Esophagus (tissue), 2 donors: ENCODE data around the gene SMAD7. TPM values are rescaled to one million over a fixed set of nuclear protein-coding genes. Genes with fewer than 3 reads are reported as not detected.

Source experiments
- H3K27ac ChIP-seq, 2 donors: one replicate each; pipeline ENCODE4 v1.5.1; 2013; ENCODE audit warnings: low read depth in 2 of 2, mild to moderate bottlenecking in 2 of 2, inconsistent platforms in 1 of 2, low read length in 1 of 2, moderate library complexity in 1 of 2
- H3K27me3 ChIP-seq, 2 donors: one replicate each; pipeline ENCODE4 v1.6.1; 2013; ENCODE audit warnings: low read length in 2 of 2, control low read depth in 1 of 2, mild to moderate bottlenecking in 1 of 2; ENCODE audit not compliant: insufficient read depth in 2 of 2, control insufficient read depth in 1 of 2
- H3K36me3 ChIP-seq, 2 donors: one replicate each; pipeline ENCODE4 v1.6.1; 2013; ENCODE audit warnings: low read length in 1 of 2; ENCODE audit not compliant: control insufficient read depth in 2 of 2, insufficient read depth in 2 of 2
- H3K4me1 ChIP-seq, 2 donors: one replicate each; pipeline ENCODE4 v1.6.1; 2013; ENCODE audit warnings: low read length in 1 of 2; ENCODE audit not compliant: control insufficient read depth in 2 of 2, insufficient read depth in 2 of 2
- H3K4me3 ChIP-seq, 2 donors: one replicate each; pipeline ENCODE4 v1.5.1; 2013; ENCODE audit warnings: low read length in 2 of 2, mild to moderate bottlenecking in 2 of 2, low read depth in 1 of 2, moderate library complexity in 1 of 2
- H3K9me3 ChIP-seq, 2 donors: one replicate each; pipeline ENCODE4 v1.6.1; 2013; ENCODE audit warnings: mild to moderate bottlenecking in 2 of 2, low read depth in 1 of 2, low read length in 1 of 2, moderate library complexity in 1 of 2; ENCODE audit not compliant: control insufficient read depth in 2 of 2, insufficient read depth in 1 of 2
- WGBS, 2 donors: extraction: QIAGEN DNeasy Blood & Tissue Kit; methylation state at CpG; one replicate each; pipeline ENCODE4 v1.1.7; 2013; 5-methylcytosine and 5-hydroxymethylcytosine counted together
- polyA plus RNA-seq, 2 donors: library from polyadenylated mRNA; stranded (reverse); fragments of 200-250 nt; gene quantifications; one replicate each; pipeline ENCODE4 v1.2.3, GENCODE V29; 2013
- donor health status: healthy with polysubstance abuse.
- donor health status: Bipolar disorder and iron deficiency.

Gene SMAD7
- polyA plus RNA-seq, 2 donors: 3.5 to 4.4 TPM

GRCh38 chr18:48913201-48913600 lies 37.6 kb downstream of the SMAD7 start:
- WGBS, 2 donors: 82 to 85% methylated on average over 5 of the region's 5 CpGs
- H3K4me3 ChIP-seq: no peak overlapping the region
- no peaks in the 10 kb centered on the region for H3K4me1 ChIP-seq
- no peaks in the 10 kb centered on the region for H3K9me3 ChIP-seq
- H3K27ac ChIP-seq: no peak overlapping the region
- H3K27me3 ChIP-seq: no peaks in the 10 kb centered on the region
- no peaks in the 10 kb centered on the region for H3K36me3 ChIP-seq

GRCh38 chr18:48910972-48911545 lies 39.7 kb downstream of the SMAD7 start:
- Histone ChIP-seq H3K9me3 (no peaks in the 10 kb centered on the region), H3K36me3 (no peaks in the 10 kb centered on the region), H3K4me3 (no peak overlapping the region), H3K4me1 (no peaks in the 10 kb centered on the region), H3K27ac (no peak overlapping the region), H3K27me3 (no peaks in the 10 kb centered on the region)
- 90% methylated on average over 17 of the region's 17 CpGs for WGBS, 2 donors

GRCh38 chr18:48909721-48910120 lies 41.0 kb downstream of the SMAD7 start:
- no peaks in the 10 kb centered on the region for H3K27me3 ChIP-seq
- H3K36me3 ChIP-seq: no peaks in the 10 kb centered on the region
- no peaks in the 10 kb centered on the region for H3K4me1 ChIP-seq
- WGBS, 2 donors: 63 to 67% methylated on average over 6 of the region's 6 CpGs
- peaks cover 0 to 6% of the 10 kb centered on the region in 2 donors for H3K9me3 ChIP-seq
- H3K4me3 ChIP-seq: no peak overlapping the region
- H3K27ac ChIP-seq: no peak overlapping the region

GRCh38 chr18:48908916-48909315 lies 41.8 kb downstream of the SMAD7 start:
- Histone ChIP-seq H3K4me3 (no peak overlapping the region), H3K27me3 (no peaks in the 10 kb centered on the region), H3K36me3 (no peaks in the 10 kb centered on the region), H3K9me3 (peaks cover 0 to 7% of the 10 kb centered on the region in 2 donors), H3K4me1 (no peaks in the 10 kb centered on the region), H3K27ac (no peak overlapping the region)
- 68 to 71% methylated on average over 3 of the region's 3 CpGs for WGBS, 2 donors

- WGBS, 2 donors: 84 to 91% methylated on average over 1 of the region's 1 CpG
- H3K27ac ChIP-seq: no peak overlapping the region
- peaks cover 0 to 13% of the 10 kb centered on the region in 2 donors for H3K4me1 ChIP-seq
- no peaks in the 10 kb centered on the region for H3K27me3 ChIP-seq
- H3K4me3 ChIP-seq: no peak overlapping the region
- H3K36me3 ChIP-seq: no peaks in the 10 kb centered on the region
- H3K9me3 ChIP-seq: peaks cover 0 to 7% of the 10 kb centered on the region in 2 donors
Observed at GRCh38 chr18:48905513-48905912, 45.3 kb downstream of the SMAD7 start.

GRCh38 chr18:48904847-48905394 lies 45.8 kb downstream of the SMAD7 start:
- no peaks in the 10 kb centered on the region for H3K36me3 ChIP-seq
- 86 to 87% methylated on average over 3 of the region's 3 CpGs for WGBS, 2 donors
- H3K27ac ChIP-seq: no peak overlapping the region
- H3K27me3 ChIP-seq: no peaks in the 10 kb centered on the region
- peaks cover 0 to 7% of the 10 kb centered on the region in 2 donors for H3K9me3 ChIP-seq
- no peak overlapping the region for H3K4me3 ChIP-seq
- H3K4me1 ChIP-seq: peaks cover 0 to 13% of the 10 kb centered on the region in 2 donors

- Histone ChIP-seq H3K27ac (no peak overlapping the region), H3K9me3 (peaks cover 0 to 7% of the 10 kb centered on the region in 2 donors), H3K36me3 (no peaks in the 10 kb centered on the region), H3K4me3 (no peak overlapping the region), H3K27me3 (no peaks in the 10 kb centered on the region), H3K4me1 (peaks cover 0 to 13% of the 10 kb centered on the region in 2 donors)
- 95 to 96% methylated on average over 2 of the region's 2 CpGs for WGBS, 2 donors
Observed at GRCh38 chr18:48904091-48904490, 46.7 kb downstream of the SMAD7 start.

GRCh38 chr18:48902856-48903601 lies 47.7 kb downstream of the SMAD7 start:
- H3K27ac ChIP-seq: peak overlapping the region in 1 of 2 donors; percentile 50

GRCh38 chr18:48902023-48902855 lies 48.5 kb downstream of the SMAD7 start:
- Histone ChIP-seq H3K9me3 (peaks cover 0 to 7% of the 10 kb centered on the region in 2 donors), H3K4me3 (no peak overlapping the region), H3K27ac (peak overlapping the region in 1 of 2 donors; percentile 50), H3K36me3 (no peaks in the 10 kb centered on the region), H3K27me3 (no peaks in the 10 kb centered on the region), H3K4me1 (peaks cover 0 to 13% of the 10 kb centered on the region in 2 donors)
- 36 to 40% methylated on average over 27 of the region's 27 CpGs for WGBS, 2 donors

More at GRCh38 chr18:48902856-48903601, 47.7 kb downstream of the SMAD7 start:
- H3K9me3 ChIP-seq: peaks cover 0 to 7% of the 10 kb centered on the region in 2 donors
- WGBS, 2 donors: 86 to 89% methylated on average over 8 of the region's 8 CpGs
- no peaks in the 10 kb centered on the region for H3K36me3 ChIP-seq
- no peaks in the 10 kb centered on the region for H3K27me3 ChIP-seq
- H3K4me3 ChIP-seq: no peak overlapping the region
- peaks cover 0 to 13% of the 10 kb centered on the region in 2 donors for H3K4me1 ChIP-seq
